T-helper 1 cell treated with Interleukin-12 subunit alpha and Interleukin-12 subunit beta and Interleukin-4 antibody, amounts not matched to agents 30 μg/mL and 1 μg/mL, for 36 hours (primary cell): ENCODE measurements around the gene MCU.
"Not testable (repeated sequence)": the region's sequence is repeated elsewhere in the genome, so short reads cannot be mapped to it uniquely, and the experiment has no call there.

Experiments
- H3K27ac Mint-ChIP-seq: one replicate; pipeline ENCODE4 v1.8.0; 2021; ENCODE audit warnings: mild to moderate bottlenecking, mixed read lengths
- H3K27me3 Mint-ChIP-seq: one replicate; pipeline ENCODE4 v1.8.0; 2021; ENCODE audit warnings: low read depth, mixed read lengths
- H3K36me3 Mint-ChIP-seq: one replicate; pipeline ENCODE4 v1.8.0; 2021; ENCODE audit warnings: low read depth, mixed read lengths
- H3K4me1 Mint-ChIP-seq: one replicate; pipeline ENCODE4 v1.8.0; 2021; ENCODE audit warnings: low read depth, mixed read lengths
- H3K4me3 Mint-ChIP-seq: one replicate; pipeline ENCODE4 v1.8.0; 2021; ENCODE audit warnings: mild to moderate bottlenecking, moderate library complexity, mixed read lengths
- H3K9me3 Mint-ChIP-seq: one replicate; pipeline ENCODE4 v1.8.0; 2021; ENCODE audit warnings: mixed read lengths

MCU gene

GRCh38 chr10:72731916-72732419, 40.0 kb downstream of the MCU start:
- H3K4me3 Mint-ChIP-seq = no peak overlapping the region
- no peaks in the 10 kb centered on the region for H3K27me3 Mint-ChIP-seq
- no peak overlapping the region for H3K27ac Mint-ChIP-seq
- H3K4me1 Mint-ChIP-seq = peaks cover 11% of the 10 kb centered on the region
- H3K9me3 Mint-ChIP-seq = no peaks in the 10 kb centered on the region
- H3K36me3 Mint-ChIP-seq = no peaks in the 10 kb centered on the region

DNA sequence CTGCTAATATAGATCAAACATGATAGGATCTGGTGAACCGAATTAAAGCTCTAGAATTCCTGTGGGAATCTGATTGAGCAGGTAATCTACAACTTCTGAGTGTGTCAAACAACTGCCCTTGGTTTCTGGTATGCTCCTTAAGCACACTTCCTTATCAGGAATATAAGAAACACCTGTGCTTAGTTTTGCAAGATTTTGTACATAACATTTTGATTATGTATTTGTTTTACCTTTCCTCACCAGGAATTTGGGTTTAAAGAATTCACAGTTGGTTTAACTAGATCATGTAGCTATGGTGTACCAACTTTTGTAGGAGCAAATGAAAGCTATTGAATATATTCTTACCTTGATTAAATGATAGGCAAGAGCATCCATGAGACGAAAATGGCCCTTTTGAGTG, 40.6 kb downstream of the MCU start:
- Mint-ChIP-seq H3K4me1 (peaks cover 11% of the 10 kb centered on the region), H3K27ac (no peak overlapping the region), H3K4me3 (no peak overlapping the region), H3K27me3 (no peaks in the 10 kb centered on the region), H3K9me3 (no peaks in the 10 kb centered on the region), H3K36me3 (no peaks in the 10 kb centered on the region)

- H3K27me3 Mint-ChIP-seq = no peaks in the 10 kb centered on the region
- H3K4me3 Mint-ChIP-seq = no peak overlapping the region
- H3K27ac Mint-ChIP-seq = no peak overlapping the region
Measured at GRCh38 chr10:72733989-72734388, 42.0 kb downstream of the MCU start.

DNA sequence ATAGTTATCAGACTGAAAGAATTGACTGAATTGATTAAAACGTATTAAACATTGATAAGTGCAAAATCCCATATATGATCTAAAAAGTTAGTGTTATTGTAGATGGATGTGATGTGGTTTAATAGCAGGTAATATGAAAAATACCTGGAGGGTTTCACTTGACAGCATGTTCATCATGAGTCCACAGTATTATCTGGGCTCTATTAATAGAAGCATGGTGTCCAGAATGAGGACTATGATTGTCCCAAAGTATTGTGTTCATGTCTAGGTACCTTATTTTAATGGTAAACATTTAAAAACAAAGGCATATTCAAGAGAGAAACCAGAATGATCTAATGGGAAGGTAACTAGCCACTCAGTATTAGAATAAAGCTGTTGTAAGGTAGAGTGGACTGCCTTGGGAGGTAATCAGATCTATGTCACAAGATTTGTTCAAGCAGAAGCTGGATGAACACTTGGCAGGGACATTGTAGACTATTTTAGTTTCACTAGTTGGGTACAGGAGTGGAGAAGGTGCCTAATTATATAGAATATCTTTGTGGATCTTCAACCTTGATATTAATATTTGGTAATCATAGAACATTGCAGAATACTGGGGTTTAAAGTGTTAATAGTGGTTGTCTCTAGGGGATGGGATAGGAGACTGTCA, 43.5 kb downstream of the MCU start:
- Mint-ChIP-seq H3K27ac (no peak overlapping the region), H3K27me3 (no peaks in the 10 kb centered on the region), H3K36me3 (no peaks in the 10 kb centered on the region), H3K4me1 (no peaks in the 10 kb centered on the region), H3K9me3 (no peaks in the 10 kb centered on the region), H3K4me3 (no peak overlapping the region)

More at GRCh38 chr10:72733989-72734388, 42.0 kb downstream of the MCU start:
- H3K9me3 Mint-ChIP-seq = no peaks in the 10 kb centered on the region
- H3K4me1 Mint-ChIP-seq = peaks cover 2% of the 10 kb centered on the region
- no peaks in the 10 kb centered on the region for H3K36me3 Mint-ChIP-seq

DNA sequence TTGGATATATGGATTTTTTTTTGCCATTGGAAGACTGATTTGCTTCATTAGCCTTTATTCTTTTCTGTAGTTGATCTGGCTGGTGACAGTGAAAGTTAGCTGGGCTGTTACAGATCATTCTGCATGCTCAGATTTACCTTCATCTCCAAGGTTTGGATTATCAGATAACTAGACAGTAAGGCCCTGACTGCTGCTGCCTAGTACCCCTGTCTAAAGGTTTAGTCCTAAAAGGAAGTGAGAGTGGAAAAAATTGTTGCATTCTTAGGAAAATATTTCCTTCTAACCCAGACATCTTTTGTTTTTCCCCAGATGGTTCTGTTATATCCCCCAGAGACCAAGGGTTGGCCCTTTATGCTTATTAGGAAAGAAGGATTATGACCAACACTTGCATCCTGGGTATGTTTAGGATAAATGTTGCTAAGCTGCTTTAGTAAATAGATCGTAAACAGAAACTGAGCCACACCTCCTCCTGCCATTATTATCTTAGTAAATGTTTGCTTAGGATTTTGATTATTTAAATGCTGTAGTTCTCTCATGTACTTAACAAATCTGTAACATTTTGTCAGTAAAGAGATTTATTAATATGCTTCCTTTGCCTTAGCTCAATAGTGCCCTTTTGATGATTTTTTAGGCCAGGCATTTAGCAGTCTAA, 44.4 kb downstream of the MCU start:
- H3K27me3 Mint-ChIP-seq = no peaks in the 10 kb centered on the region
- no peaks in the 10 kb centered on the region for H3K4me1 Mint-ChIP-seq
- no peak overlapping the region for H3K27ac Mint-ChIP-seq
- H3K4me3 Mint-ChIP-seq = no peak overlapping the region
- no peaks in the 10 kb centered on the region for H3K36me3 Mint-ChIP-seq
- no peaks in the 10 kb centered on the region for H3K9me3 Mint-ChIP-seq

DNA sequence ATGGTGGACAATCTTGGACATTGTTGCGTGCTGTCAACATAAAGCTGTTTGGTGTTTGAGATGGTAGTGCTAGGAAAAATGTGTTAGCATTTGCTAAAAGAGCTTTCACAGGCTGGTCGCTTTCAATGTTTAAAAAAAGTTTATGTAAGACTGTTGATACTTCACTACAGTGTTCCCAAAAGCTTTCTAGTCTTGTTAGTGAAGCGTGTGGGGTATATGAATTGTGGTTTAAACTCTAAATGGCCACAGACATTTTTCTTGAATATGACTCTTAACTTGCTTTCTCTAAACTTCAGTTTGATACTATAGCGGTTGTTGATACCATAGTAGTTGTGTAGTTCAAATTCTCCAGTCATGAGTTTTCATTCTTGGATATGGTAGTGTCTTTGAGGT, 44.9 kb downstream of the MCU start:
- Mint-ChIP-seq H3K4me1 (no peaks in the 10 kb centered on the region), H3K36me3 (no peaks in the 10 kb centered on the region), H3K27ac (no peak overlapping the region), H3K9me3 (no peaks in the 10 kb centered on the region), H3K27me3 (no peaks in the 10 kb centered on the region), H3K4me3 (no peak overlapping the region)

- H3K4me1 Mint-ChIP-seq, H3K27me3 Mint-ChIP-seq, H3K27ac Mint-ChIP-seq, H3K36me3 Mint-ChIP-seq, H3K9me3 Mint-ChIP-seq, H3K4me3 Mint-ChIP-seq: not testable (repeated sequence)
Measured at GRCh38 chr10:72737357-72737756, 45.4 kb downstream of the MCU start.

DNA sequence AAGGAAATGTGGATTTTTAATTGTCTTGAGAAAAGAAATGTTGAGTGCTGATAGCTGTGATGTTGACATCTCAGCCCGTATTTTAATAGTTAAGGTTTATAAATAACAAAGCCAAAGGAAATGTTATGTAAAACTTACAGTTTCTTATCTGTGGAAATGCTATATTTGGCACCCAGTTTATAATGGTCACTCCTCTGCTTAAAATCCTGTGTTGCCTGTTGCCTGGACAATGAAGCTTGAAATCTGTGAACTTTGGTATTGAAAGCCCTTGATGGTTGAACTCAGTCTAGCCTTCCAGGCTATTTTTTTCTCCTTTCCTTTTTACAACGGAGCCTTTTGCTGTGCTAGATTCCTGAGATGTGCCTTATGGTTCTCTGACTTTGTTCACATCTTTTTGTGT, 46.5 kb downstream of the MCU start:
- Mint-ChIP-seq H3K36me3 (no peaks in the 10 kb centered on the region), H3K27ac (no peak overlapping the region), H3K4me1 (no peaks in the 10 kb centered on the region), H3K4me3 (no peak overlapping the region), H3K9me3 (no peaks in the 10 kb centered on the region), H3K27me3 (no peaks in the 10 kb centered on the region)

DNA sequence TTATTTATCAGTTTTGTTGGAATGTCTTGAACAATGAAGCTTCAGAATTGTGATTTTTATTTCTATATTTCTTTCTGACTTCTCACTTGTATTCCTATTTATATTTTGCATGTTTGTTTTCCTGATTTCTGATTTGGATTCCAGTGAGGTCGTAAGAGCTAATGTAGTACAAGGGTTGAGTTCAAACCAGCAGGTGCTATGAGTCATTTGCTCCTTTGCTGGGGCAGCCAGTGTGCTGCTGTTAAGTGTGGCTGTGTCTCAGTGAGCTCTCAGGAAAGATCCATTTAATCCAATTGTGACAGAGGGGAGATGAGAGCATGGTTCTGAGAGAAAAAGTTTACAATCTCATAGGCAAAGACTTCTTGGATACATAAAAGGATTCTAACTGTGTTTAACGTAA, 48.6 kb downstream of the MCU start:
- Mint-ChIP-seq H3K27me3 (no peaks in the 10 kb centered on the region), H3K4me1 (no peaks in the 10 kb centered on the region), H3K9me3 (no peaks in the 10 kb centered on the region), H3K36me3 (no peaks in the 10 kb centered on the region), H3K27ac (no peak overlapping the region), H3K4me3 (no peak overlapping the region)

- no peaks in the 10 kb centered on the region for H3K27me3 Mint-ChIP-seq
- H3K36me3 Mint-ChIP-seq = no peaks in the 10 kb centered on the region
- no peak overlapping the region for H3K4me3 Mint-ChIP-seq
- H3K9me3 Mint-ChIP-seq = no peaks in the 10 kb centered on the region
- no peaks in the 10 kb centered on the region for H3K4me1 Mint-ChIP-seq
- no peak overlapping the region for H3K27ac Mint-ChIP-seq
Measured at GRCh38 chr10:72742092-72742491, 50.1 kb downstream of the MCU start.

DNA sequence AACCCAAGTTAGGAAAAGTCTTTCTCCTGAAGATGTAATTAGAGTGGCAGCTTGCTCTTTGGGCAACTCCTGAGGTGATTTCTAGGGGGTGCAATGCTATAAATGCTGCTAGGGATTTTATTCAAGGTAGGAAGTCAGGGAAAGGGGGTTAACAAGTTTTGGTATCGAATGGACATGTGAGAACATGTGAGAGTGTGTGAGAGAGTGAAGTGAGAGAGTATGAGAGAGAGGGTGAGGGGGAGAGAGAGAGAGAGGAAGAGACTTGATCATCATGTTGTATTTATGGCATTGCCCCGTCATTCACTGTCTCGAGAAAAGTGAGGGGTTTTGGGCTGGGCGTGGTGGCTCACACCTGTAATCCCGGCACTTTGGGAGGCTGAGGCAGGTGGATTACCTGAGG, 50.9 kb downstream of the MCU start:
- Mint-ChIP-seq H3K36me3 (no peaks in the 10 kb centered on the region), H3K9me3 (no peaks in the 10 kb centered on the region), H3K27me3 (no peaks in the 10 kb centered on the region), H3K4me3 (no peak overlapping the region), H3K4me1 (no peaks in the 10 kb centered on the region), H3K27ac (no peak overlapping the region)

GRCh38 chr10:72744566-72744965, 52.6 kb downstream of the MCU start:
- Mint-ChIP-seq H3K27me3 (no peaks in the 10 kb centered on the region), H3K27ac (no peak overlapping the region), H3K9me3 (no peaks in the 10 kb centered on the region), H3K4me1 (no peaks in the 10 kb centered on the region), H3K36me3 (no peaks in the 10 kb centered on the region), H3K4me3 (no peak overlapping the region)

GRCh38 chr10:72746426-72747363, 54.8 kb downstream of the MCU start:
- no peaks in the 10 kb centered on the region for H3K9me3 Mint-ChIP-seq
- H3K27ac Mint-ChIP-seq = no peak overlapping the region
- H3K4me1 Mint-ChIP-seq = no peaks in the 10 kb centered on the region
- no peaks in the 10 kb centered on the region for H3K36me3 Mint-ChIP-seq
- H3K27me3 Mint-ChIP-seq = no peaks in the 10 kb centered on the region
- H3K4me3 Mint-ChIP-seq = no peak overlapping the region

GRCh38 chr10:72747521-72747920, 55.6 kb downstream of the MCU start:
- no peaks in the 10 kb centered on the region for H3K9me3 Mint-ChIP-seq
- no peaks in the 10 kb centered on the region for H3K27me3 Mint-ChIP-seq
- peaks cover 1% of the 10 kb centered on the region for H3K4me1 Mint-ChIP-seq
- H3K27ac Mint-ChIP-seq = no peak overlapping the region
- H3K36me3 Mint-ChIP-seq = no peaks in the 10 kb centered on the region
- no peak overlapping the region for H3K4me3 Mint-ChIP-seq
